LNCaP clone FGC (cell line): Measurements from ENCODE around the gene MAGI2.

Experiments
- DNase-seq: peaks from one replicate; pipeline ENCODE4 v3.0.0-alpha.2; 2011; ENCODE audit warnings: low read depth
- H3K4me3 ChIP-seq: 2 replicates; pipeline ENCODE4 v1.5.1; 2011; ENCODE audit warnings: mild to moderate bottlenecking, low read depth, low read length, control low read depth
- TF ChIP-seq, protein P1 (sequence below): IDR thresholded peaks from 2 replicates; pipeline ENCODE4 v1.5.1; 2012; ENCODE audit warnings: mild to moderate bottlenecking; ENCODE audit not compliant: control insufficient read depth, insufficient read depth; ENCODE audit errors: extremely low read depth

The MAGI2 gene

GRCh38 chr7:78406531-78406930, 1046.9 kb downstream of the MAGI2 start:
- TF ChIP-seq, protein P1, sequence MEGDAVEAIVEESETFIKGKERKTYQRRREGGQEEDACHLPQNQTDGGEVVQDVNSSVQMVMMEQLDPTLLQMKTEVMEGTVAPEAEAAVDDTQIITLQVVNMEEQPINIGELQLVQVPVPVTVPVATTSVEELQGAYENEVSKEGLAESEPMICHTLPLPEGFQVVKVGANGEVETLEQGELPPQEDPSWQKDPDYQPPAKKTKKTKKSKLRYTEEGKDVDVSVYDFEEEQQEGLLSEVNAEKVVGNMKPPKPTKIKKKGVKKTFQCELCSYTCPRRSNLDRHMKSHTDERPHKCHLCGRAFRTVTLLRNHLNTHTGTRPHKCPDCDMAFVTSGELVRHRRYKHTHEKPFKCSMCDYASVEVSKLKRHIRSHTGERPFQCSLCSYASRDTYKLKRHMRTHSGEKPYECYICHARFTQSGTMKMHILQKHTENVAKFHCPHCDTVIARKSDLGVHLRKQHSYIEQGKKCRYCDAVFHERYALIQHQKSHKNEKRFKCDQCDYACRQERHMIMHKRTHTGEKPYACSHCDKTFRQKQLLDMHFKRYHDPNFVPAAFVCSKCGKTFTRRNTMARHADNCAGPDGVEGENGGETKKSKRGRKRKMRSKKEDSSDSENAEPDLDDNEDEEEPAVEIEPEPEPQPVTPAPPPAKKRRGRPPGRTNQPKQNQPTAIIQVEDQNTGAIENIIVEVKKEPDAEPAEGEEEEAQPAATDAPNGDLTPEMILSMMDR = no peak
- no peak overlapping the region for H3K4me3 ChIP-seq
- no peak for DNase-seq

GRCh38 chr7:78402096-78402495, 1051.4 kb downstream of the MAGI2 start:
- TF ChIP-seq, protein P1 = no peak
- no peak for DNase-seq
- no peak overlapping the region for H3K4me3 ChIP-seq

GRCh38 chr7:78400038-78400437, 1053.4 kb downstream of the MAGI2 start:
- DNase-seq = no peak
- TF ChIP-seq, protein P1 = no peak
- no peak overlapping the region for H3K4me3 ChIP-seq

DNA sequence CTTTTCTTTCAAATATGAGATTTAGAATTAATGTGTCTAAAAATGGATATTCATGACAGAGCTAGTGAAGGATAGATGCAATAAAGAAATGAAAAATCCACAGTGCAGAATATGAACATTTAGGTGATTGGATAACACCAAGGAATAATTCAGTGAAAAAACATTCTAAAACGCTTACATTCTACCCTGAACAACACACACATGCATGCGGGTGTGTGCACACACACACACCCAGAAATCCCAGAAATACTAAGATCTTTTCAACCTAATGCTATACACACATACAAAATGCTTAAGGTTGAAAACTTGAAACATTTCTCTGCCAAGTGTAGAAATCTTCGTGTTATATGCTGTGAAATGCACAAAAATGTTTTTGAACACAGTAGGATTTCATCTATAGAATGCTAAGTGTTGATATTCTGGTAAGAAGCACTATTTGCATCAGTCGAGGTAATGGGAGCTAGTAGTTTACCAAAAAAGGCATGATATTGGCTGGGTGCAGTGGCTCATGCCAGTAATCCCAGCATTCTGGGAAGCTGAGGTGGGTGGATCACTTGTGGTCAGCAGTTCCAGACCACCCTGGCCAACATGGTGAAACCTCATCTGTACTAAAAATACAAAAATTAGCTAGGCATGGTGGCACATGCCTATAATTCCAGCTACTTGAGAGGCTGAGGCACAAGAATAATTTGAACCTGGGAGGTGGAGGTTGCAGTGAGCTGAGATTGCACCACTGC, 1054.3 kb downstream of the MAGI2 start:
- TF ChIP-seq, protein P1 = no peak
- DNase-seq = no peak
- no peak overlapping the region for H3K4me3 ChIP-seq

DNA sequence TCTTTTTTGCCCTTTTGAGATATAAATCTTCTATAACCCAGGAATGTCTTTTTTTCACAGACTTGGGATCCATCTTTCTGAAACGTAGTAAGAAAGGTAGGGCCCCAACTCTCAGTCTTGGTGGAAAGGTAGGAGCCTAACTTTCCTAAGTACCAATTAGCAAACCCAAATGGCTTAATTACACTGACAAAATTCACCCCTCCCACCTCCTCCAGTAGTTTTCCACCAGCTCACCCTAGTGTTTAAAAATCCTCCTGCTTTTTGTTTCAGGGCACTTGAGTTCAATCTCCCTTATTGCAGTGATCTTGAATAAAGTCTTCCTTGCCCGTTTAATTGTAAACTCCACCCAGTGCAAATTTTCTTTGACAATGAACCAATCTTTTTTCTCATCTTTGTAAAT, 1054.9 kb downstream of the MAGI2 start:
- TF ChIP-seq, protein P1 = no peak
- DNase-seq = no peak
- no peak overlapping the region for H3K4me3 ChIP-seq

- no peak for DNase-seq
- H3K4me3 ChIP-seq = no peak overlapping the region
- TF ChIP-seq, protein P1 = no peak
Observed at GRCh38 chr7:78398081-78398480, 1055.4 kb downstream of the MAGI2 start.

GRCh38 chr7:78396210-78396609, 1057.3 kb downstream of the MAGI2 start:
- no peak for DNase-seq
- H3K4me3 ChIP-seq = no peak overlapping the region
- TF ChIP-seq, protein P1 = no peak
